H9 (cell line): Measurements from ENCODE around the gene VASN. TPM values are rescaled to one million over a fixed set of nuclear protein-coding genes. Genes with fewer than 3 reads are reported as not detected.
"Not testable (repeated sequence)": the region's sequence is repeated elsewhere in the genome, so short reads cannot be mapped to it uniquely, and the experiment has no call there.

Source experiments
- DNase-seq: peaks from one replicate; pipeline ENCODE4 v3.0.0-alpha.2; 2017
- H2AFZ ChIP-seq: one replicate; pipeline ENCODE4 v1.6.1; 2013; ENCODE audit warnings: mild to moderate bottlenecking, low read length, control low read depth, moderate library complexity
- H2AK5ac ChIP-seq: 2 replicates; pipeline ENCODE4 v1.6.1; 2013; ENCODE audit warnings: low read length, control low read depth, mixed read lengths; ENCODE audit not compliant: insufficient read length
- H2BK120ac ChIP-seq: one replicate; pipeline ENCODE4 v1.6.1; 2013; ENCODE audit warnings: low read depth, mild to moderate bottlenecking, low read length, control low read depth, inconsistent platforms; ENCODE audit not compliant: poor library complexity, severe bottlenecking
- H2BK12ac ChIP-seq: 2 replicates; pipeline ENCODE4 v1.6.1; 2013; ENCODE audit warnings: low read length, control low read depth, mixed read lengths, low read depth; ENCODE audit not compliant: insufficient read length
- H2BK15ac ChIP-seq: 2 replicates; pipeline ENCODE4 v1.6.1; 2013; ENCODE audit warnings: low read depth, low read length, control low read depth
- H2BK20ac ChIP-seq: one replicate; pipeline ENCODE4 v1.6.1; 2013; ENCODE audit warnings: low read depth, mild to moderate bottlenecking, low read length, control low read depth, inconsistent platforms; ENCODE audit not compliant: poor library complexity, severe bottlenecking
- H2BK5ac ChIP-seq: 2 replicates; pipeline ENCODE4 v1.6.1; 2013; ENCODE audit warnings: low read length, control low read depth, mixed read lengths; ENCODE audit not compliant: insufficient read length
- H3K14ac ChIP-seq: 2 replicates; pipeline ENCODE4 v1.6.1; 2013; ENCODE audit warnings: low read length, control low read depth; ENCODE audit not compliant: insufficient read depth
- H3K18ac ChIP-seq: 2 replicates; pipeline ENCODE4 v1.6.1; 2013; ENCODE audit warnings: low read depth, mild to moderate bottlenecking, mixed read lengths, low read length, control low read depth; ENCODE audit not compliant: insufficient read length
- H3K23ac ChIP-seq: 2 replicates; pipeline ENCODE4 v1.6.1; 2013; ENCODE audit warnings: low read length, control low read depth, mixed read lengths, low read depth; ENCODE audit not compliant: insufficient read length
- H3K23me2 ChIP-seq: 2 replicates; pipeline ENCODE4 v1.6.1; 2013; ENCODE audit warnings: low read depth, mild to moderate bottlenecking, mixed read lengths, low read length, control low read depth; ENCODE audit not compliant: insufficient read length, poor library complexity, severe bottlenecking
- H3K27ac ChIP-seq: 2 replicates; pipeline ENCODE4 v1.5.1; 2013; ENCODE audit warnings: low read length, control low read depth, mixed read lengths, low read depth; ENCODE audit not compliant: insufficient read length
- H3K27me3 ChIP-seq: 2 replicates; pipeline ENCODE4 v1.6.1; 2013; ENCODE audit warnings: low read length, control low read depth, inconsistent platforms; ENCODE audit not compliant: insufficient read depth
- H3K4ac ChIP-seq: 2 replicates; pipeline ENCODE4 v1.6.1; 2013; ENCODE audit warnings: low read depth, mild to moderate bottlenecking, control low read depth, inconsistent platforms, low read length, moderate library complexity
- H3K4me1 ChIP-seq: 2 replicates; pipeline ENCODE4 v1.6.1; 2013; ENCODE audit warnings: low read length, control low read depth, inconsistent platforms; ENCODE audit not compliant: insufficient read depth
- H3K4me2 ChIP-seq: 2 replicates; pipeline ENCODE4 v1.6.1; 2013; ENCODE audit warnings: low read length, control low read depth, mixed read lengths; ENCODE audit not compliant: insufficient read length, insufficient read depth
- H3K56ac ChIP-seq: 2 replicates; pipeline ENCODE4 v1.6.1; 2013; ENCODE audit warnings: low read depth, mild to moderate bottlenecking, mixed read lengths, low read length, control low read depth; ENCODE audit not compliant: insufficient read length
- H3K79me1 ChIP-seq: 2 replicates; pipeline ENCODE4 v1.6.1; 2013; ENCODE audit warnings: low read depth, mild to moderate bottlenecking, moderate library complexity, low read length, control low read depth, inconsistent platforms; ENCODE audit not compliant: insufficient read depth, poor library complexity, severe bottlenecking
- H3K79me2 ChIP-seq: 2 replicates; pipeline ENCODE4 v1.6.1; 2013; ENCODE audit warnings: low read length, control low read depth, inconsistent platforms; ENCODE audit not compliant: insufficient read depth
- H3K9ac ChIP-seq: 2 replicates; pipeline ENCODE4 v1.6.1; 2013; ENCODE audit warnings: low read length, control low read depth, mixed read lengths; ENCODE audit not compliant: insufficient read length; ENCODE audit errors: extremely low read depth
- H3K9me3 ChIP-seq: one replicate; pipeline ENCODE4 v1.6.1; 2013; ENCODE audit warnings: low read depth, low read length, inconsistent platforms; ENCODE audit not compliant: control insufficient read depth
- H3T11ph ChIP-seq: one replicate; pipeline ENCODE4 v1.6.1; 2013; ENCODE audit warnings: mild to moderate bottlenecking, low read length, control low read depth, inconsistent platforms
- H4K20me1 ChIP-seq: one replicate; pipeline ENCODE4 v1.6.1; 2013; ENCODE audit not compliant: control insufficient read depth, insufficient read length, insufficient read depth
- H4K5ac ChIP-seq: 2 replicates; pipeline ENCODE4 v1.6.1; 2013; ENCODE audit warnings: low read depth, mild to moderate bottlenecking, mixed read lengths, low read length, control low read depth; ENCODE audit not compliant: insufficient read length
- H4K8ac ChIP-seq: replicated peaks from 2 replicates; pipeline ENCODE4 v1.6.1; 2013; ENCODE audit warnings: low read length, control low read depth, mixed read lengths, low read depth; ENCODE audit not compliant: insufficient read length
- H4K91ac ChIP-seq: 2 replicates; pipeline ENCODE4 v1.6.1; 2013; ENCODE audit warnings: low read depth, mild to moderate bottlenecking, moderate library complexity, mixed read lengths, low read length, control low read depth; ENCODE audit not compliant: insufficient read length
- H3K27ac Mint-ChIP-seq, 3 experiments: 2 replicates in 2 of 3; 3 replicates in 1 of 3; pipeline ENCODE4 v1.8.0; 2020 to 2021; ENCODE audit warnings: mixed read lengths in 3 of 3, mild to moderate bottlenecking in 1 of 3, moderate library complexity in 1 of 3
- H3K27me3 Mint-ChIP-seq: 2 replicates; pipeline ENCODE4 v1.8.0; 2021; ENCODE audit warnings: low read depth, mild to moderate bottlenecking, moderate library complexity, mixed read lengths
- H3K36me3 Mint-ChIP-seq, 3 experiments: 2 replicates in 2 of 3; 3 replicates in 1 of 3; pipeline ENCODE4 v1.8.0; 2020 to 2021; ENCODE audit warnings: low read depth in 3 of 3, mixed read lengths in 3 of 3; ENCODE audit not compliant: insufficient read depth in 1 of 3
- H3K4me1 Mint-ChIP-seq, 2 experiments: 2 replicates each; pipeline ENCODE4 v1.8.0; 2020; ENCODE audit warnings: mixed read lengths in 2 of 2
- H3K4me3 Mint-ChIP-seq, 2 experiments: 2 replicates in 1 of 2; 3 replicates in 1 of 2; pipeline ENCODE4 v1.8.0; 2020 to 2021; ENCODE audit warnings: mild to moderate bottlenecking in 2 of 2, mixed read lengths in 2 of 2, moderate library complexity in 1 of 2
- H3K9me3 Mint-ChIP-seq, 2 experiments: 2 replicates in 1 of 2; 3 replicates in 1 of 2; pipeline ENCODE4 v1.8.0; 2020; ENCODE audit warnings: mild to moderate bottlenecking in 2 of 2, mixed read lengths in 2 of 2, moderate library complexity in 1 of 2
- CTCF ChIP-seq: fragments of 200-600 bp; sonication (generic); conservative IDR thresholded peaks from 3 replicates; pipeline ENCODE4 v1.8.0; 2021; ENCODE audit warnings: antibody characterized with exemption, mild to moderate bottlenecking
- WGBS: extraction: QIAGEN DNeasy Blood & Tissue Kit; methylation state at CpG from one replicate; pipeline ENCODE4 v1.1.7; 2013; ENCODE audit warnings: missing lambda C conversion rate, low lambda C conversion rate, mixed read lengths; ENCODE audit not compliant: insufficient read length; ENCODE audit errors: extremely low coverage; 5-methylcytosine and 5-hydroxymethylcytosine counted together
- total RNA-seq: library from RNA; stranded (reverse); gene quantifications from 2 replicates; pipeline ENCODE4 v1.2.1, GENCODE V29; 2021

VASN gene
- total RNA-seq, 1 experiment from 2014 or later = 11.0 TPM

DNA sequence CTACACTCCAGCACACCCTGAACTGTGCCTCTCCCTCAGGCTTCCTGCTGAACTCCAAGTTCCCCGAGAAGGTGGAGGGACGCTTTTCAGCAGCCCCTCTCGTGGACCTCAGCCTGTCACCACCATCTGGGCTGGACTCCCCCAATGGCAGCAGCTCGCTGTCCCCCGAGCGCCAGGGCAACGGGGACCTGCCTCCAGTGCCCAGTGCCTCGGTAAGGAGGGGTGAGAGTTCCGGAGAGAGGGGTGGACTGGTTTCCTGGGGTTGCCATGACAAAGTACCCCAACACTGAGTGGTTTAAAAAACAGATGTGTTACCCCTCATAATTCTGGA, 38.4 kb upstream of the VASN start:
- H3T11ph ChIP-seq = no peak overlapping the region
- H3K79me2 ChIP-seq = no peaks in the 10 kb centered on the region; the same call in 1 of the 2 replicates
- no peak overlapping the region for H2AK5ac ChIP-seq
- no peaks in the 10 kb centered on the region for H3K79me1 ChIP-seq
- H3K4ac ChIP-seq = no peak overlapping the region
- Mint-ChIP-seq H3K9me3 (no peaks in the 10 kb centered on the region), H3K4me3 (no peak overlapping the region), H3K27me3 (no peaks in the 10 kb centered on the region), H3K27ac (no peak overlapping the region), H3K36me3 (peaks cover 4 to 15% (median 10%) of the 10 kb centered on the region in 3 experiments; a peak in 5 of 7 replicates), H3K4me1 (peaks cover 3 to 7% of the 10 kb centered on the region in 2 experiments)
- H2AFZ ChIP-seq = no peak overlapping the region
- no peak overlapping the region for H4K91ac ChIP-seq
- H3K23ac ChIP-seq = no peak overlapping the region
- no peaks in the 10 kb centered on the region for H3K27me3 ChIP-seq
- H2BK5ac ChIP-seq = no peak overlapping the region
- no peak overlapping the region for H3K27ac ChIP-seq
- no peaks in the 10 kb centered on the region for H3K9me3 ChIP-seq
- no peak overlapping the region for H3K18ac ChIP-seq
- no peaks in the 10 kb centered on the region for H3K23me2 ChIP-seq
- no peak overlapping the region for H2BK120ac ChIP-seq
- no peak overlapping the region for H4K5ac ChIP-seq
- no peaks in the 10 kb centered on the region for H4K20me1 ChIP-seq
- DNase-seq = no peak
- no peak overlapping the region for H4K8ac ChIP-seq
- H2BK20ac ChIP-seq = no peak overlapping the region
- H3K56ac ChIP-seq = no peak overlapping the region
- H2BK15ac ChIP-seq = no peak overlapping the region
- H3K9ac ChIP-seq = no peak overlapping the region
- no peak for TF ChIP-seq CTCF
- H3K4me1 ChIP-seq = no peaks in the 10 kb centered on the region
- no peak overlapping the region for H3K4me2 ChIP-seq
- H2BK12ac ChIP-seq = no peak overlapping the region
- WGBS = no CpG with 5 or more reads among the region's 9 CpGs
- no peak overlapping the region for H3K14ac ChIP-seq

GRCh38 chr16:4333714-4334113, 37.9 kb upstream of the VASN start:
- not testable (repeated sequence) for H3K27me3 ChIP-seq, H3K79me1 ChIP-seq, H2BK12ac ChIP-seq, DNase-seq, H3K9me3 Mint-ChIP-seq, H3K4ac ChIP-seq, H3K4me3 Mint-ChIP-seq, H3K79me2 ChIP-seq, H3K27ac Mint-ChIP-seq, H4K91ac ChIP-seq, H2AFZ ChIP-seq, H4K20me1 ChIP-seq, H3K27ac ChIP-seq, H3K4me1 Mint-ChIP-seq, H3K4me1 ChIP-seq, H3K23ac ChIP-seq, H2AK5ac ChIP-seq, H2BK120ac ChIP-seq, H3K27me3 Mint-ChIP-seq, H3T11ph ChIP-seq, H4K5ac ChIP-seq, H2BK20ac ChIP-seq, H3K4me2 ChIP-seq, H3K23me2 ChIP-seq, H3K56ac ChIP-seq, H3K18ac ChIP-seq, H3K9me3 ChIP-seq, H3K14ac ChIP-seq, H2BK15ac ChIP-seq, H4K8ac ChIP-seq, H3K9ac ChIP-seq, H2BK5ac ChIP-seq
- no CpG with 5 or more reads among the region's 9 CpGs for WGBS
- peaks cover 4 to 15% (median 10%) of the 10 kb centered on the region in 3 experiments; a peak in 5 of 7 replicates for H3K36me3 Mint-ChIP-seq
